Measurements from ENCODE around the gene CDH12.

GRCh38 chr5:22541037-22541436, 312.1 kb downstream of the CDH12 start:
- TF ChIP-seq POLR2A (IDR thresholded peaks at IDR 0.05; ENCODE audit: low read depth, low read length) (no peak), POLR2AphosphoS5 (IDR thresholded peaks at IDR 0.05; ENCODE audit: low read depth, low read length) (no peak), TAF1 (IDR thresholded peaks at IDR 0.05; ENCODE audit: low read depth, low read length) (no peak), SPI1 (IDR thresholded peaks at IDR 0.05; ENCODE audit: low read depth, low read length) (no peak), POU2F2 (IDR thresholded peaks at IDR 0.05; ENCODE audit: low read depth, low read length) (no peak), PAX5 (IDR thresholded peaks at IDR 0.05; ENCODE audit: insufficient read depth, low read length, severe bottlenecking) (no peak)

All from GM12891 (cell line).